ENCODE results near the gene SPDEF.
A peak's percentile ranks its signal among the peaks of the same experiment; 100 is the strongest.

SPDEF gene

GRCh38 chr6:34583461-34583860 lies 27.3 kb upstream of the SPDEF start:
- DNase-seq: peak; percentile 9

- DNase-seq: no peak
Measured at GRCh38 chr6:34581561-34581920, 25.4 kb upstream of the SPDEF start.

GRCh38 chr6:34580707-34581560 lies 24.8 kb upstream of the SPDEF start:
- no peak for DNase-seq

GRCh38 chr6:34578445-34579262 lies 22.5 kb upstream of the SPDEF start:
- no peak for DNase-seq

GRCh38 chr6:34576286-34576955 lies 20.3 kb upstream of the SPDEF start:
- no peak for DNase-seq

- no peak for DNase-seq
Measured at GRCh38 chr6:34575326-34575725, 19.2 kb upstream of the SPDEF start.

- no peak for DNase-seq
Measured at GRCh38 chr6:34574647-34575293, 18.6 kb upstream of the SPDEF start.

GRCh38 chr6:34573567-34574183 lies 17.5 kb upstream of the SPDEF start:
- DNase-seq: no peak

GRCh38 chr6:34572585-34572984 lies 16.5 kb upstream of the SPDEF start:
- no peak for DNase-seq

- DNase-seq: no peak
Measured at GRCh38 chr6:34572021-34572420, 15.9 kb upstream of the SPDEF start.

GRCh38 chr6:34571388-34571787 lies 15.3 kb upstream of the SPDEF start:
- no peak for DNase-seq

- DNase-seq: no peak
Measured at GRCh38 chr6:34570066-34570833, 14.1 kb upstream of the SPDEF start.

GRCh38 chr6:34569361-34569973 lies 13.3 kb upstream of the SPDEF start:
- no peak for DNase-seq

- DNase-seq: no peak
Measured at GRCh38 chr6:34568341-34569201, 12.4 kb upstream of the SPDEF start.

GRCh38 chr6:34566830-34567546 lies 10.9 kb upstream of the SPDEF start:
- DNase-seq: no peak

GRCh38 chr6:34565722-34566137 lies 9.6 kb upstream of the SPDEF start:
- no peak for DNase-seq

GRCh38 chr6:34564181-34564580 lies 8.1 kb upstream of the SPDEF start:
- DNase-seq: no peak

GRCh38 chr6:34563513-34563870 lies 7.4 kb upstream of the SPDEF start:
- no peak for DNase-seq

GRCh38 chr6:34562861-34563512 lies 6.9 kb upstream of the SPDEF start:
- DNase-seq: no peak

All from activated CD4-positive, alpha-beta T cell treated with anti-CD3 and anti-CD28 coated beads for 48 hours (primary cell).